Activated T-cell treated with anti-CD3 and anti-CD28 coated beads for 48 hours (primary cell): ENCODE measurements around the gene VWA8.
A peak's percentile ranks its signal among the peaks of the same experiment; 100 is the strongest.
"Not testable (repeated sequence)": the region's sequence is repeated elsewhere in the genome, so short reads cannot be mapped to it uniquely, and the experiment has no call there.

Experiments
- DNase-seq: peaks from one replicate; pipeline ENCODE4 v3.0.0-alpha.2; 2020; ENCODE audit warnings: low read depth

VWA8 gene

DNA sequence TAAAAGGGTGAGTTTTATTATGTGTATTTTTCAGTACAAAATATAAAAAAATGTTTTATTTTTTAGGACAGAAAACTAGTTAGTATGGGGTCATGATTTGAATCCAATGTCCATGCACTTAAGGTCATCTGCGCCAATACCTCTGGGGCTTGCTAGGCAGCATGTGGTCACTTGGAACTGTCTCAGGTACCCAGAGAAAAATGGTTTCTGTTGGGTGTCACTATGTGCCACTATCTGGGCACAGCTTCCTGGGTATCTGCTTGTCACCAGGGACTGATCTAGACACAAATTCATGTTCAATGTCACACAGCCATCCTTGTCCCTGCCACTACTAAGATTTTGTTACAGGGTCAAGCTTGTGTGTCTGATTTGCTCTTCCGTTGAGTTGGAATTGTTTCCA is 403.2 kb downstream of the VWA8 start:
- DNase-seq, result no peak

DNA sequence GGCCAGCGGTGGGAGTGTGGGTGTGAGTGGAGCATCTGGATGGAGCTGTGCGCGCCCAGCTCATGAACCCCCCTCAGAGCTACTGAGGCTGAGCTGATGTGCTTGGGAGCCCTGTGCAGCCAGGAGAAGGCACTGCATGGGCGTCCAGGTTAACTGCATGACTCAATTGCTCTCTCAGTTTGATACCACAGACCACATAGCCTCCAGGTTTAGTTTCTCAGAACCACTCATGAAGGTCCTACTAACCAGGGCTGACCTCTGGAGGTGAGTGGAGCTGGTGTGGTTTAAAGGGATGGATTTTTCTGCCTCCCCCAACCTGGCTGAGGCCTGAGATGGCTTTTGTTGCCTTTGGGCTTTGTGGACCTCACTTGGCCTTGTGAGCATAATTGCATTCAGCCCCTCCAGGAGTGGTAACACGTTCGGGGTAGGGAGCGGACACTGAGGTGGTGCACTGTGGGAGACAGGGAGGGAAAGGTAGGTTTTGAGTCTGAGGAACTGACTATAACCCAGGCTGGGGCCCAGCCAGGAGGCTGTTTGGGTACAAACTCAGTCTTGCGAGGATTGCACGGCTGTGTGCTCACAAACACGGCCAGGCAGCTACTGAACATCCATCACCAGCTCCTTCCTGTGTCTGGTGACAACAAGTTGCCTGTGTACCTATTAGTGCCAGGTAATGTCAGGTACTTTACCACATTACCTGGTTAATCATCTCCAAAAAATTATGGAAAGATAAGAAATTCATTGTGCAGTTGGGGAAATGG is 406.1 kb downstream of the VWA8 start:
- peak; percentile 34 for DNase-seq

GRCh38 chr13:41554180-41554579 is 406.7 kb downstream of the VWA8 start:
- DNase-seq, result no peak

DNA sequence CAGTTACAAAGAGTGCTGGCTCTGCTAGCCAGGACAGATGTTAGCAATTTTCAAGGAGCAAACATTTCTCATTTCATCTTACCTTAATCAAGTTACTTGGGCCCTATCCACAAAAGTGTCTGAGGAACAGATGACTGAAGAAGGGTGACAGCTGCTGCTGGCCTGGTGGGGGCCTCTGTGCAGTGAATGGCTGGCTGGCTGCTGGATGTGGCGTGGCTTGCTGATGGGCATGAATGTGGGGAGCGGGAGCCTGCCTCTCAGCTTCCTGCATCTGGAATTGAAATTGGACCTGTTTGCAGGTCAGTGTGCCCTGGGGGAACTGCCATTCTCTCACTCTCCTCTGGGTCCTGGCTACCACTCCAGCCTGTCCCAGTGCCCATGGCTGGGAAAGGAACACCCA is 408.9 kb downstream of the VWA8 start:
- DNase-seq, result no peak

GRCh38 chr13:41550276-41550675 is 410.6 kb downstream of the VWA8 start:
- no peak for DNase-seq

DNA sequence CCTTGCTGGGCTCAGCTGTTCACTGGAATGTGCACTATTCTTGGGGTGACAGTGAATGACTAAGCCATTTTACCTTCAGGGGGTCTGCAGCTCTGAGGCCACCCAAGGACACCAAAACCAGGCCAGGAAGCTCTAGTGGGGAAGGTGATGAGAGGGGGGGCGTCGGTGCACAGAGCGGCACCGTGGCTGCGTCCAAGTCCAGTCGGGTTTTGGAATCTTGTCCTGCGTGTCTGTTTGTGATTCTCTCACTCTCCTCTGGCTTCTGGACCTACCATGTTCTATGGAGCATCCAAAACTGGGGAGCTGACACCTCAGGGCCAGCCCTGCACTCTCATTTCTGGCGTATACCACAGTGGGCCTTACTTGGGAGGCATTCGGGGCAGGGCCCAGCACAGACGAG is 411.4 kb downstream of the VWA8 start:
- DNase-seq, result no peak

- no peak for DNase-seq
Measured at GRCh38 chr13:41548910-41549309, 412.0 kb downstream of the VWA8 start.

DNA sequence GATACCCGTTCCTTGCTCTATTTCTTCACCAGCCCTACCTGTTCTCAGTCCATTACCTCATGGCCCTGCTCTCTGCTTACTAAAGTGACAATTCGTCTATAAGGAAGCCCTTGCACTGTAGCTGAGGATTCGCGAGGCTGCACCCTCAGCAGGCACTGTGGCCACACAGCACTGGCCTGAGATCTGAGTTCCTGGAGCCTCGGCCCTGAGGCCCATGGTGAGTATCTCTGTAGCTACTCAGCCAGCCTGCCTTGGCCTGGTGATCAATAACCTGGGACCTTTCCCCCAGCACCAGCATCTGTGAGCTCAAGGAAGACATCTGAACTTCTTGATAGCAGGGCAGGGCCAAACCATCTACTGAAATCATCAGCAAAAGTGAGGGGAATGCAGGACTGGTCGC is 412.9 kb downstream of the VWA8 start:
- no peak for DNase-seq

- no peak for DNase-seq
Measured at GRCh38 chr13:41547251-41548000, 413.5 kb downstream of the VWA8 start.

DNA sequence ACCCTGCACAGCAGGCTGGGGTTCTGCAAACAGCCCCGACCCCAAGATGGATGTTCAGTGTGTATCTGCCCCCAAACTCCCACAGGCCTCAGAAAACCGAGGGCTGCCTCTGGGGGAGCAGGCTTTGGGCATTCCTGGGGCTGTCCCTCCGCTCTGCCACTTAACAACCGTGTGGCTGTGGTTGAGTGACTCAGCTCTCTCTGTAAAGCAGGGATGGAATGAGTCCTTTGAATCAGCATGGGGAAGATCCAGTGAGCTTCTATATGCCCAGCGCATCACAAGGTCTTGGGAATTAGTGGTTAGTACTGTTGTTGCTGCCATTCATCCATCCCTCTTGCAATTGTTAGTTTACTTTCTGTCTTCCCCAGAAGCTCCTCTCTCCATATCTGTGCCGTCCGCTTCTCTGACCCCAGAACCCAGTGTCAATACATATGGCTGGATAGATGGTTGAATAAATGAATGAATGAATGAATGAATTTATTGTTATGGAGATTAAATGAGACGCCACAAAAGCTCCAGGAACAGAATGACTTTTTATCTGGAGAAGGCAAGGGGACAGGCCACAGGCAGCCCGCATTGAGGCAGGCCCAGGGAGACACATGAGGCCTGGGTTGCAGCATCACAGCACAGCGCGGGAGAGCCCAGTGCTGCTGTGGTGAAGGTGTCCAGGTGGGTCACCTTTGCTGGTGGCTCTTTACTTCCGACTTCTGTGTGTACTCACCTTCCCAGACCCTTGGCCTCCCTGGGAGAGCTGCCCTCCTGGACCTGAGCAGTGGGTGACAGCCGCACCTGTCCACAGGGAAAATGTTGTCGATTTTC is 414.3 kb downstream of the VWA8 start:
- DNase-seq, result no peak

GRCh38 chr13:41545432-41545707 is 415.5 kb downstream of the VWA8 start:
- DNase-seq, result no peak

DNA sequence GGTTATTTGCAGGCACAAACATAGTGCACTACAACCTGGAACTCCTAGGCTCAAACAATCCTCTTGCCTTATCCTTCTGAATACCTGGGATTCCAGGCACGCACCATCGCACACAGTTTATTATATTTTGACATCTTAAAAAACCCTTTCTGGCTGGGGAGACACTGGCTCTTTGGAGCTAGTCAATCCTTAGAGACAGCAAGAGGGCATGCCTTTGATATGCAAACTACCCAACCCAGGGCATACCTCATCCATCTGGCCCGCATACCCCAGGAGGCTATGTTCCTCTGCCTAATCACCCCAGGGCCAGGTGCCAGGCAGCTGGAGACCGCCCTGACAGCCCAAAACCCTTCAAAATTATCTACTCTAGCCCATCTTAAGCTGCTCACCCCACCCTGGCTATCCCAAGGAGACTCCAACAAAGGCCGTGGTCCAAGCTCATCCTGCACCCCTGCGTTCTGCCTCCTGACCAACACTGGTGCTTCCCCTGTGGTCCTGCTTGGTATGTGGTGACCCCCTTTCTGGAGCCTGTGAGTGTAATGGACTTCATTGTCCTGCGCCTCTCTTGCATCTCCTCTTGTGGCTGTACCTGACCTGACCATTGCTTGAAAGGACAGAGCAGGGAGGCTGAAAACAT is 417.1 kb downstream of the VWA8 start:
- DNase-seq, result no peak

- DNase-seq, result not testable (repeated sequence)
Measured at GRCh38 chr13:41542799-41543198, 418.1 kb downstream of the VWA8 start.

DNA sequence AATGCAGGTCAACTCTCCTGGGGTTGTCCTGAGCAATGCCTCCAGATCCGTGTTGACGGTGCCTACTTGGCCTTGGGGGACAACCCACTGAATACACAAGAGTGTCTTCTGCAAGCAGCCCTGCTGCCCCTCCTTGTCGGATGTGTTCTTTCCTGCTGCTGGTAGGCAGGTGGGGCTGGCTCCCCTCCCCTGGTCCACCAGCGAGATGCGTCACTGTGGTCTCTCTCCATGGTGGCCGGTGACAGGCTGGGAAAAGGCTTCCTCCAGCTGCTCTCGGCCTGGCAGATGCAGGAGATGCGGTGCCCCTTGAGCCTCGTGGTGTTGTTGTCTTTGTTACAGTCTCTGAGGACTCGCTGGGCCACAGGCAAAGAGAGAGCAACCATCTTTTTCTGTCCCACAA is 418.6 kb downstream of the VWA8 start:
- DNase-seq, result no peak

- no peak for DNase-seq
Measured at GRCh38 chr13:41541142-41541938, 419.6 kb downstream of the VWA8 start.

DNA sequence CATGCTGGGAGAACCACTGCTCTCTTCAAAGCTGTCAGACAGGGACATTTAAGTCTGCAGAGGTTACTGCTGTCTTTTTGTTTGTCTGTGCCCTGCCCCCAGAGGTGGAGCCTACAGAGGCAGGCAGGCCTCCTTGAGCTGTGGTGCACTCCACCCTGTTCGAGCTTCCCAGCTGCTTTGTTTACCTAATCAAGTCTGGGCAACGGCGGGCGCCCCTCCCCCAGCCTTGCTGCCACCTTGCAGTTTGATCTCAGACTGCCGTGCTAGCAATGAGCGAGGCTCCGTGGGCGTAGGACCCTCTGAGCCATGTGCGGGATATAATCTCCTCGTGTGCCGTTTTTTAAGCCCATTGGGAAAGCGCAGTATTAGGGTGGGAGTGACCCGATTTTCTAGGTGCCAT is 420.7 kb downstream of the VWA8 start:
- DNase-seq, result not testable (repeated sequence)

DNA sequence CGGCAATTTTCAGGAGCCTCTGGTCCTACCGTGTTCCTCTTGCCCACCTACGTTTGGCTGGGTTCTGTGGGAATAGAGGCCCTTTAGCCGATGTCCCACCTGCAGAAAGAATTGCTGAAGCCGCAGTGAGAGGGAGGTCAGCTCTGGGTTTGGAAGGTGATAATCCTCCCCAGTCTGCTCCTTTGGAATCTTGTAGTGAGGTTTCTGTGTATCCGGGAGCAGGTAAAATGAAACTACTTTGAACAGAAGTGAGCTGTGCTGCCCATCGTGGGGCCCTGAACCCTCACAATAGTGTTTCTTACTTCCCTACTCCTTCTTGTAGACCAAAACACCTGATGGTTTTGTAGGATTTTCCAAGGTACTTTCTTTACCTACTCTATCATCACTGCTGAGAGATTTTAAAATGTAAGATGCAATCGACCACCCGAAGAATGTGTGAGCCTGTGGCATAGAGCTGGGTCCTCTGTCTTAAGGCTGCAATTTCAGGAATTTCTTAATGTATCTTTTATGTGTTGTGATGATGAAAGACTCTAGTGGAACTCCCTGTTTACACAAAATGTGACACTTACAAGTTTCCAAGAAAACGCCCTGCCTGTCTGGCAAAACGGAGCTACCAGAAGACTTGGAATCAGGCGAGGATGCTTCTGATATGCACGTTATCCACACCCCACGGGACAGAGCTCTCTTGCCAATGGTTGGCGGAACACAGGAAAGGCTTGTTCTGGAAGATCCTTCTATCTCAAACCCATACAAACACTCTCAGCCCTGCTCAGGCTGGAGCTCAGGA is 427.4 kb downstream of the VWA8 start:
- DNase-seq, result no peak

DNA sequence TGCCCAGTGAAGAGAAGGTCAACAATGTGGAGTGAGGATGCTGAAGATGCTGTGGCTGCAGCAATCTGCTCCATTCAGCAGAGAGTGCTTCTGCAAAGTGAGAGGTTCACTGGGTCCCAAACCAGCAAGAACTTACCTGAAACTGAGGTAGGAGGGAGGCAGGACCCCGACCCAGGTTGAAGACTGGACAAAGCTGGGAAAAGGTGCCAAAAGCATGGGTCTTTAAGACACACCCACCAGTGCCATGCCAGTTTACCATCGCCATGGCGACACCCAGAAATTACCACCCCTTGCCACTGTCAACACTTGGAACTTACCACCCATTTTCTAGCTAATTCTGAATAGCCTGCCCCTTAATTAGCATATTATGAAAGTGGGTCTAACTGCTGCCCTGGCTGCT is 432.9 kb downstream of the VWA8 start:
- DNase-seq, result no peak

GRCh38 chr13:41520660-41521630 is 440.0 kb downstream of the VWA8 start:
- no peak for DNase-seq
